ENCODE measurements around the gene BRIX1. TPM values are rescaled to one million over a fixed set of nuclear protein-coding genes. Genes with fewer than 3 reads are reported as not detected.

BRIX1 gene
- total and polyA plus RNA-seq, 9 of the 15 experiments (the other 6 are each of a cell fraction or from before 2014, with no cell fraction given) = 115 to 193 (median 159) TPM

DNA sequence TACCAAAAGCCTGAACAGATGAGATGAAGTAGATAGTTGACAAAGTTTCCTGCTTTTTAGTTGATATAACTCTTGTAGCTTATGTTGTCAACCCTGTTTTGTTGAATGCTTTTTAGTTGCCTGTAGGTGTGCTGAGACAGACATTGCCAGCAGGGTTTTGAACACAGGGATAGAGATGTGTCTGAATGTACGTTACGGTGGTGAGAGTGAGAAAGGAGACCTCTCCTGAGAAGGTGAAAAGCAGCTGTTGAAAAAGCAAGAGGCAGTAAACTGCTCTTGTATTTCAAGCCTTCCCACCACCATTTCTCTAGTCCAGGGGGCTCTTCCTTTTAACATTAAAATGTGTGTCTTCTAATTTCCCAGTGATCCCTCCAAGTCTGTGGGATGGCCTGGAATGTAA is 28.5 kb downstream of the BRIX1 start (continued):
- TF ChIP-seq CHD4 (IDR thresholded peaks at IDR 0.05; ENCODE audit: insufficient read depth, insufficient replicate concordance, low read depth, low read length, poor library complexity, severe bottlenecking) (no peak), CSDE1 (IDR thresholded peaks at IDR 0.05) (no peak), NFE2 (IDR thresholded peaks at IDR 0.05; ENCODE audit: low read depth) (no peak), CBFA2T2 (conservative IDR thresholded peaks at IDR 0.05) (no peak), CBX5 (IDR thresholded peaks at IDR 0.05; ENCODE audit: borderline replicate concordance, low read depth) (no peak)
- TF ChIP-seq, protein P1, sequence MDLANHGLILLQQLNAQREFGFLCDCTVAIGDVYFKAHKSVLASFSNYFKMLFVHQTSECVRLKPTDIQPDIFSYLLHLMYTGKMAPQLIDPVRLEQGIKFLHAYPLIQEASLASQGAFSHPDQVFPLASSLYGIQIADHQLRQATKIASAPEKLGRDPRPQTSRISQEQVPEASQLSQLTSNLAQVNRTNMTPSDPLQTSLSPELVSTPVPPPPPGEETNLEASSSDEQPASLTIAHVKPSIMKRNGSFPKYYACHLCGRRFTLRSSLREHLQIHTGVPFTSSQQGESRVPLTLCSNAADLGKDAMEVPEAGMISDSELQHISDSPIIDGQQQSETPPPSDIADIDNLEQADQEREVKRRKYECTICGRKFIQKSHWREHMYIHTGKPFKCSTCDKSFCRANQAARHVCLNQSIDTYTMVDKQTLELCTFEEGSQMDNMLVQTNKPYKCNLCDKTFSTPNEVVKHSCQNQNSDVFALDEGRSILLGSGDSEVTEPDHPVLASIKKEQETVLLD (IDR thresholded peaks at IDR 0.05) = no peak

DNA sequence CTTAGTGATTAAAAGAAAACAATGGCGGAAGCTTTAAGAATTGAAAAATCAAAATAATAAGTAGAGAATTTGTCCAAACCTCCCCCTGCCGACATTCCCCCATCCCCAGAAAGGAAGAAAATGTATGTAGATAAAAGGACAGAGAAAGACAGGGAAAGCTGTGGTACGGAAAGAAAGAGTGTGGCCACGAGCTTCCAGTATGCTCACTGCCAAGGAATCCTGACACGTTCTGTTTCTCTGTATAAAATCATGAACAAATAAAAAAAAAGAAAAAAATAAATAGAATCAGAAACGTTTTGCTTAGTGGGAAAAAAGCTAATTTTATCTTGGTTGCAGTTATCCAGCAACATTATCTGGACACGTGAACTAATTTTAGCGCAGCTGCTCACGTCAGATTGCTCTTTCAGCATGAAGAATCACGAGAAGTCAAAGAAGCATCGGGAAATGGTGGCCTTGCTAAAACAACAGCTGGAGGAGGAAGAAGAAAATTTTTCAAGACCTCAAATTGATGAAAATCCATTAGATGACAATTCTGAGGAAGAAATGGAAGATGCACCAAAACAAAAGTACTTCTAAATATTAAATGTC is 29.0 kb downstream of the BRIX1 start:
- H3K9ac ChIP-seq (ENCODE audit: insufficient read depth in 1 of 2, low read depth in 2 of 2, low read length in 2 of 2) = no peak overlapping the region
- H3K79me2 ChIP-seq (ENCODE audit: control insufficient read depth, insufficient read depth, low read length) = no peaks in the 10 kb centered on the region
- H3K4me2 ChIP-seq (ENCODE audit: insufficient read depth, low read length) = no peak overlapping the region
- H2AFZ ChIP-seq (ENCODE audit: low read depth, low read length) = no peak overlapping the region
- H3K27me3 ChIP-seq (ENCODE audit: control insufficient read depth in 2 of 2, insufficient read depth in 2 of 2, low read length in 2 of 2) = no peaks in the 10 kb centered on the region
- intact Hi-C loops (cut with micrococcal nuclease) (no loop called here), in situ Hi-C loops (cut with MboI) (no loop called here)
- H4K20me1 ChIP-seq (replicated peaks; ENCODE audit: control insufficient read depth, insufficient read depth, low read length) = no peaks in the 10 kb centered on the region
- no peaks in the 10 kb centered on the region for H3K9me3 ChIP-seq (replicated peaks; ENCODE audit: control insufficient read depth, insufficient read depth, low read depth, low read length)
- no peak overlapping the region for H3K27ac ChIP-seq (ENCODE audit: extremely low read depth, low read depth, low read length)
- no peak overlapping the region for H3K4me3 ChIP-seq
- CTCF ChIA-PET (ENCODE audit: low intra/inter-chr PET ratio) = no interaction called here
- POLR2A ChIA-PET = interaction anchor here (0.9 to 1.5 kb wide), 5 partner anchors 9 to 16 kb away, joined by 3 to 5 read pairs (median 4); partner anchors contain the start of gene DNAJC21
- no peaks in the 10 kb centered on the region for H3K9me1 ChIP-seq (ENCODE audit: control insufficient read depth, insufficient read depth, low read length)
- no peak for FAIRE-seq
- H3K4me1 ChIP-seq (replicated peaks in 1 of 2; ENCODE audit: control insufficient read depth in 2 of 2, insufficient read depth in 2 of 2, low read length in 2 of 2) = no peaks in the 10 kb centered on the region
- H3K36me3 ChIP-seq (ENCODE audit: control insufficient read depth, insufficient read depth, low read length) = peaks cover 88% of the 10 kb centered on the region
- no peak for ATAC-seq
- BruUV-seq (replicated peaks) = no TSS peak
- 83% methylated on average over 11 of the region's 11 CpGs for WGBS (ENCODE audit: insufficient coverage, low coverage, missing lambda C conversion rate)
- DNase-seq (ENCODE audit: extremely low read depth in 1 of 4, low spot score in 3 of 4) = no peak
- TF ChIP-seq ZNF785 (CRISPR knock-in tag; IDR thresholded peaks at IDR 0.05) = no peak
- TF ChIP-seq, protein P2, sequence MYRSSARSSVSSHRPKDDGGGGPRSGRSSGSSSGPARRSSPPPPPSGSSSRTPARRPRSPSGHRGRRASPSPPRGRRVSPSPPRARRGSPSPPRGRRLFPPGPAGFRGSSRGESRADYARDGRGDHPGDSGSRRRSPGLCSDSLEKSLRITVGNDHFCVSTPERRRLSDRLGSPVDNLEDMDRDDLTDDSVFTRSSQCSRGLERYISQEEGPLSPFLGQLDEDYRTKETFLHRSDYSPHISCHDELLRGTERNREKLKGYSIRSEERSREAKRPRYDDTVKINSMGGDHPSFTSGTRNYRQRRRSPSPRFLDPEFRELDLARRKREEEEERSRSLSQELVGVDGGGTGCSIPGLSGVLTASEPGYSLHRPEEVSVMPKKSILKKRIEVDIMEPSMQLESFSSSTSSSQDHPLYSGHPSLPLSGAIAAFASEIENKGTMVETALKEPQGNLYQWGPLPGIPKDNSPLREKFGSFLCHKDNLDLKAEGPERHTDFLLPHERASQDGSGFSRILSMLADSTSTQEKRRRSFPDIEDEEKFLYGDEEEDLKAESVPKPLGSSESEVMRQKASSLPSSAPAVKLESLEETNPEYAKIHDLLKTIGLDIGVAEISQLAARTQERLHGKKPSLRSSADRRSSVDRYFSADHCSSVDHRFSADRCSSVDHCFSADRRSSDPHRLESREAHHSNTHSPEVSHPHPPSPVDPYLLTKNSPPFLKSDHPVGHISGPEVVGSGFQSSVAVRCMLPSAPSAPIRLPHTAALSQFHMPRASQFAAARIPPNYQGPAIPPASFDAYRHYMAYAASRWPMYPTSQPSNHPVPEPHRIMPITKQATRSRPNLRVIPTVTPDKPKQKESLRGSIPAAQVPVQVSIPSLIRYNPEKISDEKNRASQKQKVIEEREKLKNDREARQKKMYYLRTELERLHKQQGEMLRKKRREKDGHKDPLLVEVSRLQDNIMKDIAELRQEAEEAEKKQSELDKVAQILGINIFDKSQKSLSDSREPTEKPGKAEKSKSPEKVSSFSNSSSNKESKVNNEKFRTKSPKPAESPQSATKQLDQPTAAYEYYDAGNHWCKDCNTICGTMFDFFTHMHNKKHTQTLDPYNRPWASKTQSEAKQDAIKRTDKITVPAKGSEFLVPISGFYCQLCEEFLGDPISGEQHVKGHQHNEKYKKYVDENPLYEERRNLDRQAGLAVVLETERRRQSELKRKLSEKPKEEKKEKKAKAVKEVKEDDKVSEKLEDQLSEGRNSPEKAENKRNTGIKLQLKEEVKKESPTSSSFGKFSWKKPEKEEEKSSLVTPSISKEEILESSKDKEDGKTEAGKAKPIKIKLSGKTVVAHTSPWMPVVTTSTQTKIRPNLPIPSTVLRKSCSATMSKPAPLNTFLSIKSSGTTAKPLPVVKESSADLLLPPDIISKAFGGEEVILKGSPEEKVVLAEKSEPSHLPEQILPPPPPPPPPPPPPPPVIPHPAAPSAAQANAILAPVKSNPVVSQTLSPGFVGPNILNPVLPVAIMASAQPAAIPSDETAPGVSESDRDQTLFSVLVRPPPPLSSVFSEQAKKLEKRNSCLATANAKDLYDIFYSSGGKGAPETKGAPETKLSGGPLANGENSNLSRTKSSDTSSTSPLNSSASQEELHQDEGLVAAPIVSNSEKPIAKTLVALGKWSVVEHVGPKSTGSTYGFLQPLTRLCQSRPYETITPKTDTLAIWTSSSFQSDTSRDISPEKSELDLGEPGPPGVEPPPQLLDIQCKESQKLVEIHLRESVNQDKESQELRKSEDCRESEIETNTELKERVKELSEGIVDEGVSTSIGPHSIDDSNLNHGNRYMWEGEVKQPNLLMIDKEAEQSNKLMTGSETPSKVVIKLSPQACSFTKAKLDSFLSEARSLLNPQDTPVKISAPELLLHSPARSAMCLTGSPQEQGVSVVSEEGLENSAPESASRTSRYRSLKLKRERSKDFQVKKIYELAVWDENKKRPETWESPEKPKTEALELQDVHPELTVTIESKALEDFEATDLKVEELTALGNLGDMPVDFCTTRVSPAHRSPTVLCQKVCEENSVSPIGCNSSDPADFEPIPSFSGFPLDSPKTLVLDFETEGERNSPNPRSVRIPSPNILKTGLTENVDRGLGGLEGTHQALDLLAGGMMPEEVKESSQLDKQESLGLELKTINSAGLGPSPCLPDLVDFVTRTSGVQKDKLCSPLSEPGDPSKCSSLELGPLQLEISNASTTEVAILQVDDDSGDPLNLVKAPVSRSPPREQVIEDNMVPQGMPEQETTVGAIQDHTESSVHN (IDR thresholded peaks at IDR 0.05; ENCODE audit: borderline replicate concordance in 1 of 2, low read depth in 1 of 2) = no peak
- TF ChIP-seq, protein P3, sequence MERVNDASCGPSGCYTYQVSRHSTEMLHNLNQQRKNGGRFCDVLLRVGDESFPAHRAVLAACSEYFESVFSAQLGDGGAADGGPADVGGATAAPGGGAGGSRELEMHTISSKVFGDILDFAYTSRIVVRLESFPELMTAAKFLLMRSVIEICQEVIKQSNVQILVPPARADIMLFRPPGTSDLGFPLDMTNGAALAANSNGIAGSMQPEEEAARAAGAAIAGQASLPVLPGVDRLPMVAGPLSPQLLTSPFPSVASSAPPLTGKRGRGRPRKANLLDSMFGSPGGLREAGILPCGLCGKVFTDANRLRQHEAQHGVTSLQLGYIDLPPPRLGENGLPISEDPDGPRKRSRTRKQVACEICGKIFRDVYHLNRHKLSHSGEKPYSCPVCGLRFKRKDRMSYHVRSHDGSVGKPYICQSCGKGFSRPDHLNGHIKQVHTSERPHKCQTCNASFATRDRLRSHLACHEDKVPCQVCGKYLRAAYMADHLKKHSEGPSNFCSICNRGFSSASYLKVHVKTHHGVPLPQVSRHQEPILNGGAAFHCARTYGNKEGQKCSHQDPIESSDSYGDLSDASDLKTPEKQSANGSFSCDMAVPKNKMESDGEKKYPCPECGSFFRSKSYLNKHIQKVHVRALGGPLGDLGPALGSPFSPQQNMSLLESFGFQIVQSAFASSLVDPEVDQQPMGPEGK (CRISPR knock-in tag; IDR thresholded peaks at IDR 0.05; ENCODE audit: borderline replicate concordance) = no peak

Measured in K562 (cell line).